Left lobe of liver (tissue), 2 donors: ENCODE results near the gene TCFL5. TPM values are rescaled to one million over a fixed set of nuclear protein-coding genes. Genes with fewer than 3 reads are reported as not detected.
A peak's percentile ranks its signal among the peaks of the same experiment; 100 is the strongest.

Experiments
- ATAC-seq: fragments of 200-7000 bp; cut with Tn5 transposase; one replicate; pipeline ENCODE4 v1.9.1; 2020; ENCODE audit warnings: mild to moderate bottlenecking, moderate library complexity
- DNase-seq: peaks from one replicate; pipeline ENCODE4 v3.0.0-alpha.2; 2020; ENCODE audit warnings: low spot score
- total RNA-seq: library from RNA; stranded (reverse); gene quantifications from one replicate; pipeline ENCODE4 v1.2.1, GENCODE V29; 2021
- donor health status: DM: no; HTN: no; CAD: no; lungs with moderate emphysema.
- donor health status: DM: no; HTN: yes; CAD: no.

Gene TCFL5
- total RNA-seq, 1 donor from 2014 or later: 6.2 TPM

DNA sequence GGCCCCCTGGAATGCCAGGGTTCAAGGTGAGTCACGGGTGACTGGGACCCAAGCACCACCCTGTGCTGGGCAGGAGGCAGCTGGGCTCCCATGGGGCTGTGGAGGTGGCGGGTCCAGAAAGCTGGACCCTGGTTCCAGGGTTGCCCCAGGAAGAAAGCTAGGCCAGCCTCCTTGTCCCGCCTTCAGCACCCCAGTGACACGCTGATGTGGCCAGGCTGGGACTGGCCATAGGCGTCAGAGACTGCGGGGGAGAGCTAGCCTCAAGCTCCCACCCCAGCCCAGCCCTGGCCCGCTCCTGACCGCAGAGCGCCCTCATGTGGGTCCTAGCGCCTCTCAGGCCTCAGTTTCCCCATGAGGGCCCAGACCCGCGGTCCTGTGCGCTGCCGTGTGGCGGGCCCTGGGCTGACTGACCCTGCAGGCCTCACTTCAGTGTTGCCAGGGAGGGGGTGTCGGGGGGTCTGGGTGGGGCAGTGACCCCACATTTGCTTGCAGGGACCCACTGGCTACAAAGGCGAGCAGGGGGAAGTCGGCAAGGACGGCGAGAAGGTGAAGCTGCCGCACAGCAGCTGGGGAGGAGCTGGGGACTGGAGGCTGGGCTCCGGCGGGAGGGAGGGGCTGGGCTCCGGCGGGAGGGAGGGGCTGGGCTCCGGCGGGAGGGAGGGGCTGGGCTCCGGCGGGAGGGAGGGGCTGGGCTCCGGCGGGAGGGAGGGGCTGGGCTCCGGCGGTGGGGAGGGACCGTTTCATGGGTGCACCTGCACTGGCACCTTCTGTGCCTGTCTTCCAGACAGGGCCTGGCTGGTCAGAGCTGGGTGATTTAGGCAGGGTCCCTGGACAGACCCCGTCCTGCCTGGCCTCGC lies 36.9 kb downstream of the TCFL5 start:
- ATAC-seq: peak; percentile 29
- no peak for DNase-seq

DNA sequence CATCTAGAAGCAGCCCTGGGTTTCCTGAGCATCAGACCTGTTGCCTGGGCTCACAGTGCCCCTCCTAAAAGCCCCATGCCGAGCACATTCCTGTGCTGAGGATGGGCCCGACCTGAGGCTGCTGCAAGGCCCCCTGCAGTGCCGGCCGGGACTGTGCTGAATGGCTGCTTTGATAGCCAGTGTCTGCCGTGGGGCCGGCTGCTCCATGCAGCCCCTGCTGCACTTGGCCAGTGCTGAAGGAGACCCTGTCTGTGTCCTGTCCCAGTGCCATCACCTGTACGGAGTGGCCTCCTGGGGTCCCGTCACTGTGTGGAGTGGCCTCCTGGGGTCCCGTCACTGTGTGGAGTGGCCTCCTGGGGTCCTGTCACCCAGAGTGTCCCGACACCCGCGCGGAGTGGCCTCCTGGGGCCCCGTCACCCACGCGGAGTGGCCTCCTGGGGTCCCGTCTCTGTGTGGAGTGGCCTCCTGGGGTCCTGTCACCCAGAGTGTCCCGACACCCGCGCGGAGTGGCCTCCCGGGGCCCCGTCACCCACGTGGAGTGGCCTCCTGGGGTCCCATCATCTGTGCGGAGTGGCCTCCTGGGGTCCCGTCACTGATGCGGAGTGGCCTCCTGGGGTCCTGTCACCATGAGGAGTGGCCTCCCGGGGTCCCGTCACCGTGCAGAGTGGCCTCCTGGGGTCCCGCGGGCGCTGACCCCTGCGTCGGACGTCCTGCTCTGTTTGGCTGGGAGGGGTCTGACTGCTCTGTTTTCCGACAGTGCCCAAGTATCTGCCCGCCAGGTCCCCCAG lies 37.7 kb downstream of the TCFL5 start:
- ATAC-seq (no peak), DNase-seq (no peak)

DNA sequence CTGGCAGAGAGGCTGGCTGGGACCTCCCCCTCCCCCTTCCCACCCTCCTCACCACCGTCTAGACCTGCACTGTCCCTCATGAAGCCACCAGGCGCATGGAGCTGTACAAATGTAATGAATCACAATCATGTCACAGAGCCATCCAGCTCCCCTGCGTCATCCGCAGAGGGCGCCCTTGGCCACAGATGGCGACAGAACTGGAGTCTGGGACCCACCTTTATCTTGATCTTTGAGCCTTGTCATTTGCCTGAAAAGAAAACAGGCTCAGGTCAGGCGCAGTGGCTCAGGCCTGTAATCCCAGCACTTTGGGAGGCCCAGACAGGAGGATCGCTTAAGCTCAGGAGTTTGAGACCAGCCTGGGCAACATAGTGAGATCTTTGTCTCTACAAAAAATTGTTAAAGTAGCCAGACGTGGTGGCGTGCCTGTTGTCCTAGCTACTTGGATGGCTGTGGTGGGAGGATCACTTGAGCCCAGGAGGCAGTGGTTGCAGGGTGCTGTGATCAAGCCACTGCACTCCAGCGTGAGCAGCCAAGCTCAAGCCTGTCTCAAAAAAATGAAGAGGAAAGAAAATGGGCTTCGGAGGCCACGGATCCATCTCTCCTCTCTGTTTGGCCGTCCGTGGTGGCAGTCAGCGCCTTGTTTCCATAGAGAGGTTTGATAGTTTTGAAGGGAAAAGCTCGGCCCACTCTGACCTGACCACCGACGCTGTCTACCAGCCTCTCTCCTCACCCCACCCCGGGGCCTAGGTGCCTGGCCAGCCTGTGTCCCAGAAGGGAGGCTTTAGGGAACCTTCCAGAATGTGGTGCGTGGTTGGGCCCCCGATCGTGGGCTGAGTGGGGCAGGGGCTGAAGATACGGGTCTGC lies 38.6 kb downstream of the TCFL5 start:
- ATAC-seq (peak; percentile 82), DNase-seq (no peak)

DNA sequence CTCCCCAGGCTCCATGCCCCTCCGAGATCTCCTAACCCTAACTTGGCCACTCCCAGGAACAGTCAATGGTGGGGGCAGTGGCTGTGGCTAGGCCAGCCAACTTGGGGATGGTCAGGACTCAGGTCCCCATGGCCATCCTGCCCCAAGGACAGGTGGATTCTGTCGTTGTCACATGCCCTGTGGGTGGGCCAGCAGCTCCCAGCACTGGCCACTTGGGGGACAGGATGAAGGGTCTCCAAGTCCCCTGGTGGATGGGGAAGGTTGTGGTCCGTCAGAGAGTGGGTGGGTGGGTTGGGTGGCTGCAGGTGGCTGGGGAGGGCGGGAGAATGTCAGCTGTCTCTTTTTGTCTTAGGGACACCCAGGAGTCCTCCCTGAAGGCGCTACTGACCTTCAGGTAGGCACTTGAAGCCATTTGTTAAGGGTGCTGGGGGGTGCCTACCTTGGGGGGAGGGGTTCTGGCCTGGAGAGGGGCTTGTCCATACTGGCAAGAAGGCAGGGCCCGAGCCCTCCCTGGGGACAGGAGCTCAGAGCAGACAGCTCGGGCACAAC lies 39.3 kb downstream of the TCFL5 start:
- DNase-seq: no peak
- ATAC-seq: no peak

DNA sequence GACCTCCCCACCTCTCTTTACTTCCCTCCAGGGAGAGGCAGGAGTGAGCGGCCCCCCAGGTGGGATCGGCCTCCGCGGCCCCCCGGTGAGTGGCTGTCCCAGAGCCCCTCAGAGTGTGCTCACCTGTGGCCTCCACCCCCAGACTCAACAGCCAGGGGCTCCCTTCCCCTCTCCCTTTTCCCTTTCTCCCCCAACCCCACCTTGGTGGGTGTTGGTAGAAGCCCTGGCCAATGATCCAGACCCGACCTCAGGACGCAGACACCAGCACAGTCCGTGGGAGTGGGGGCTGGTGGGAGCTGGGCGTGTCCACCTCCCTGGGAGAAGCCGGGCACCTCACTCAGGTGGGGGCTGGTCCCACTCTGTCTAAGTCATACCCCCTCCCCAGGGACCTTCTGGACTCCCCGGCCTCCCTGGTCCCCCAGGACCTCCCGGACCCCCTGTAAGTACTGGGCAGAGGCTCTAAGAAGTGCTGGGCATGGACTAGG lies 39.9 kb downstream of the TCFL5 start:
- DNase-seq (no peak), ATAC-seq (no peak)

DNA sequence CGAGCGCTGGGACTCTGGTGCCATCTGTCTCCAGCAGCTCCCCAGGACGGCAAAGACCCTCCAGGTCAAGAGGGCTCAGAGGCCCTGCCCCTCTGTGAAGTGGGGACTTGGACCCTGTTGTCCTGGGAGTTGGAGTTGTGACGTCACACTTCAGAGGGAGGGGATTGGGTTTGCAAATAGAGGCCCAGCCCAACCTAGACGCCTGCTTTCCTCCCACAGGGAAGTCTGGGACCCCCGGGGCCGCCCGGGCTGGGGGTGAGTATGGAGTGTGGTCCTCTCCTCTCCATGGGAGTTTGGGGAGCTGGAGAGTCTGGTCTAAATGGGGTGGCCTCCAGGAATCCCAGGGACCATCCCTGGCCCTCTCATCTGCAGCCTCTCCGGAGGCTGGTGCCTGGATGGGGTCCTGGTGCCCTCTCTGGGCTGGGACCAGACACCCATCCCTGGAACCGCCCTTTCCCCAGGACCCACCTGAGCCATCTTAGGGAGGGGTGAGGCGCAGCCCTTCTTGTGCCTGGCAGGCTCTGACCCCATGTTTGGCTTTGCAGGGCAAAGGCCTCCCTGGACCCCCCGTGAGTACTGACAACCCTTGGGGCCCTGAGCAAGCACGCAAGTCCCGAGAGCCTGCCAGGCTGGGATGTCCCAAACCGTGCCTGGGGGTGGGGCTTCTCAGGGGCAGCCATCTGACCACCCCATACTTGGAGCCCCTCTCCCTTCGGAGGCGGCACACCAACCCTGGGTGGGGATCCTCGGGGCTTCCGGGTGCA lies 40.5 kb downstream of the TCFL5 start:
- DNase-seq: no peak
- no peak for ATAC-seq

DNA sequence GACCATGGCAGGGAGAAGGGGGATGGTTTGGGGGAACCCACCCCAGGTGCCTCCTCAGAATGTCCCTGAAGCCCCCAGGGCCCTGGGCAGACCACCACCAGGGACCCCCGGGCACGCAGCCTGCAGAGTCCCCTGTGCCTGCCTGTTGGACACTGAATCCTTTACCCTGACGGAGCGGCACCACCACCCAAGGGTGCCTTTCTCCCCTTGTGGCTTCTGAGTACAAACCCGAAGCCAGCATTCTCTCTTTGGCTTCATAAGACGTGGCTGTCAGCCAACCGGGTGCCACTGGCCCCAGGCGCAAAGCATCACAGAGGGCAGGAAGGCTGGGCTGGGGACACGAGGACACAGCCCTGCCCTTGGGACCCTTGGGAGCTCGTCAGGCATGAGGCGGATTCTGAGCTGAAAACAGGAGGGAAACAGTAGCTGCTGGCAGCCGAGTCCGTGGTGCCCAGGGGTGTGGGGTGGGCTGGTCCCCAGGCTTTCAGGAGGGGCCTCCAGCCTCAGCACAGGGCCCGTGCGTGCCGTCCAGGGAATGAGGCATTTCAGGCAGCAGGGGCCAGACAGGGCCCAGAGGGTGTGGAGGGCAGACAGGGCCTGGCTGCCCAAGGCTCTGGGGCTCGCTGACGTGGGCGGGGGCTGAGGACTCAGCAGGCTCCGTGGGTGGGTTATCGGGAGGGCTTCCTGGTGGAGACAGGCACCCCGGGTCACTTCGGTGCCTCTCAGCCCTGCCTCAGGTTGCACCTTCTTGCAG lies 41.2 kb downstream of the TCFL5 start:
- ATAC-seq (no peak), DNase-seq (no peak)

DNA sequence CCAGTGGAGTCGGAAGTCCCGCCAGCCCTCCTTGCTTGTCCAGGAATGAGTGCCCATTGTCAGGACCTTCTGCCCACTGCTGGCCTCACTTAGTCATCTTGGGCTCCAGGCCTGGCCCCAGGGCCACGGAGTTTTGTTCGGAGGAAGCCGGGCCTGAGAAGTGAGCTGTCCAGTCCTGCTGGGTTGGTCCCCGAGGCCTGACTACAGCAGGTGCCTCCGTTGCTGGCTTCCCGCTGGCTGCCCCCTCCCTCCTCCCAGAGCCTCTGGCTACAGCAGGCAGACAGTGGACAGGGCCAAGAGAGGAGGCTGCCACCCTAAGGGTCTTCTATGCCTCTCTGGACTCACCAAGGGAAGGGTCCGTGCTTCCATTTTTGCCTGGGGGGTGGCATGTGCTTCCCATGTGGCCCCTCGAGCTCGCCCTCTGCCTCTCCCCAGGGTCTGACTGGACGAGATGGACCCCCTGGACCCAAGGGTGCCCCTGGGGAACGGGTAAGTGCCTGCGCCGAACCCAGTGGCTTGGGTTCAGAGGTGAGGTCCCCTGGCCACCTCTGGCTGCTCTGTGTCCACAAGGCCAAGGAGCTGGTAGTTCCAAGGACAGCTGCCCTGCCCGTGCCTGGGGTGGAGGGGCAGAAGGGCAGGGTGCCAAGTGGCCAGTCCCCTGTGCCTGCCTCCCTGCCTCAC lies 42.0 kb downstream of the TCFL5 start:
- DNase-seq: no peak
- no peak for ATAC-seq

DNA sequence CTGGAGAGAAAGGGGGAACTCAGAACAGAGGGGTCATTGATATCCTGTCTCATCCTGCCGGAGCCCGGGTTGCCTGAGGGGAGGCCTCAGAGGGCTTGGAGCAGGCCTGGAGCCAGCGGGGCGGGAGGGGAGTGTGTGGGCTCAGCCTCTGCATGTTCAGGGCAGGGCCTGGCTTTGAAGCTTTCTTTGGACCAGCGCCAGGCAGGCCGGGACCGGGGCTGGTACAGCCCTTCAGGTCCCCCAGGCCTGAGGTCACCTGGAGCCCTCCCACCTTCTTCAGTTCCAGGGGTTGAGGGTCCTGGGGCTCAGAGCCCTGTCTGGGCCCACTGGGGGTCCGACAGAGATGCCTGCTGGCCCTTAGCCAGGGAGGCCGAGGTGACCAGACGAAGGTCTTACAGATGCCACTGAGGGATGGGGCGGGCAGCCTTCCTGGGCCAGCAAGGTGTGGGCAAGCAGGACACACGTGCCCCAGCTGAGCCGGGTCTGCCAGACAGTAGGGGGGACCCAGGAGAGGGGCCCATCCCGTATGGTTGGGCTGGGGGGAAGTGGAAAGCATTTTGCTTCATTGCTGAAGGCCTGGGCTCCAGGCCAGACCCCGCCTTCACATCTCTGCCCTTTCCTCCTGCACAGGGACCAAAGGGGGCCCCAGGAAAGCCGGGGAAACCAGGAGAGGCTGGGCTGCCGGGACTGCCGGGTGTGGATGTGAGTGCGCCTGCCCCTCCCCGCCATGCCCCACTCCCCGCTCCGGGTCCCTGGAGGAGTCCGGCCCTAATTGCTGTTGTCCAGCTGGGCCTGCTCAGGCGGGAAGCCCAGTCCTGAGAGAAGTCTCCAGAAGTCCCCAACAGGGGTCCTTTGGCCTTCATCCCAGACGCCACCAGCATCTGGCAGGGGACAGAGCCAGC lies 42.8 kb downstream of the TCFL5 start:
- ATAC-seq: no peak
- no peak for DNase-seq

DNA sequence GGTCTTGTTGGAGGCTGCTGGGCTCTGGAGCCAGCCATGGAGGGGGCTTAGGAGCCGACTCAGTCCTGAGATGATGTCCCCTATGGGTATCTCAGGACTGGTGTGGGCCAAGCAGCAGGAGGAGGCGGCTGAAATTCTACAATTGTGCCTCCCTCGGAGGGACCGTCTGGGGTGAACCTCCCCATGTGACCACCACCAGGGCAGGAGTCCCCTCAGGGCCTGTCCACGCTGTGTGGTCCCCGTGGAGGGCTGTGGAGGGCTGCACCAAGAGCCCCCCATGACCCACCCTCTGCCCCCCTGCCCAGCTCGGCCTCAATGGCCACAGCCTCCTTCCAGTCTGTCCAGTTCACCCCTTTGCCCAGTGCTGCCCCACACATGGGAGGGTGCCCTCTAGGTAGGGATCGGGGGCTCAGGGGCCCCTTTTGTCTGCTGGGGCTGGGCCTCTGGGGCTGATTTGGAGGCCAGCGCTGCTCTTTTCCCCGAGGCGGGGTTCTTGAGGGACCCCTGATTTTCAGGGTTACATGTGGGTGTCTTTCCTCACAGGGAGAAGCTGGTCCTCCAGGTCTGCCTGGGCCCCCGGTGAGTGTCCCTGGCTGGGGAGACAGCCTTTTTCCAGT lies 43.5 kb downstream of the TCFL5 start:
- ATAC-seq: no peak
- DNase-seq: no peak

DNA sequence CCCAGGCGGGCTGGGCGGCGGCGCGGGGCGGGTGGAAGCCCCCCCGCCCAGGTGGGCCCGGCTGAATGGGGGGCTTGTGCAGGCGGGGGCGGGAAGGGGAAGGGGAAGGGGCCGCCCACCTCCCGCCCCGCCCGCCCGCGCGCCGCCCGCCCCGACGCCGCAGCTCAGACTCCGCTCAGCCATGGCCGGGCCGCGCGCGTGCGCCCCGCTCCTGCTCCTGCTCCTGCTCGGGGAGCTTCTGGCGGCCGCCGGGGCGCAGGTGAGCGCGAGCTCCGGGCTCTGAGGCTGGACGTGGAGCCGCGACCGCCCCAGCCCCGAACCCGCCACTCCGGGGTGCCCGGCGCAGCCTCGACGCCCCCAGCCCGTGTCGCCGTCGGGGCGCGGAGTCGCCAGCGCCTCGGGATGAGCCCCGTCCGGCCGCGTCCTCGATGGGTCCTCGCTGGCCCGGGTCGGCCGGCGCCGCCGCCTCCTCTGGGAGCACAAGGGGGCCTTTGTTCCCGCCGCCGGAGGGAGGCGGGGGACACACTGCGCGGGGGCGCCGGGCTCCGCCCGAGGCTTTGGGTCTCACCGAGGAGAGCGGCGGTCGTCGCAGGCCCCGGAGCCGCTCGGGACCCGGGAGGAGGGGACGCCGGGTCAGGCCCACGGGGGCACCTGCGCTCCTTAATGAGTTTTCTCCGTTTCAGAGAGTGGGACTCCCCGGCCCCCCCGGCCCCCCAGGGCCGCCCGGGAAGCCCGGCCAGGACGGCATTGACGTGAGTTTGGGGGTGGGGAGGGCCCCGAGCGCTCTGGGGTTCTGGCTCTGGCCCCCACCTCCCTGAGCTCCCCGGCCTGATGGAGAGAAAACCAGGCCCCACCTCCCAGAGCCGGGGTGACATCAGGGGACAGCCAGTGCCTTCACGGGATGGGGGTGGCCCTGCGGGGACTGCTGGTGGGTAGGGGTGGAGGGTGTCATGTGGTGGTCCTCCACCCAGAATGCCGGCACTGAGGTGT lies 44.4 kb downstream of the TCFL5 start, which contains the start of gene COL9A3:
COL9A3 (plus strand) TSS at position 167 of the 990 bp plus-strand sequence; CDS start at position 182, 15 bp downstream.
- DNase-seq (no peak), ATAC-seq (peak; percentile 6)

DNA sequence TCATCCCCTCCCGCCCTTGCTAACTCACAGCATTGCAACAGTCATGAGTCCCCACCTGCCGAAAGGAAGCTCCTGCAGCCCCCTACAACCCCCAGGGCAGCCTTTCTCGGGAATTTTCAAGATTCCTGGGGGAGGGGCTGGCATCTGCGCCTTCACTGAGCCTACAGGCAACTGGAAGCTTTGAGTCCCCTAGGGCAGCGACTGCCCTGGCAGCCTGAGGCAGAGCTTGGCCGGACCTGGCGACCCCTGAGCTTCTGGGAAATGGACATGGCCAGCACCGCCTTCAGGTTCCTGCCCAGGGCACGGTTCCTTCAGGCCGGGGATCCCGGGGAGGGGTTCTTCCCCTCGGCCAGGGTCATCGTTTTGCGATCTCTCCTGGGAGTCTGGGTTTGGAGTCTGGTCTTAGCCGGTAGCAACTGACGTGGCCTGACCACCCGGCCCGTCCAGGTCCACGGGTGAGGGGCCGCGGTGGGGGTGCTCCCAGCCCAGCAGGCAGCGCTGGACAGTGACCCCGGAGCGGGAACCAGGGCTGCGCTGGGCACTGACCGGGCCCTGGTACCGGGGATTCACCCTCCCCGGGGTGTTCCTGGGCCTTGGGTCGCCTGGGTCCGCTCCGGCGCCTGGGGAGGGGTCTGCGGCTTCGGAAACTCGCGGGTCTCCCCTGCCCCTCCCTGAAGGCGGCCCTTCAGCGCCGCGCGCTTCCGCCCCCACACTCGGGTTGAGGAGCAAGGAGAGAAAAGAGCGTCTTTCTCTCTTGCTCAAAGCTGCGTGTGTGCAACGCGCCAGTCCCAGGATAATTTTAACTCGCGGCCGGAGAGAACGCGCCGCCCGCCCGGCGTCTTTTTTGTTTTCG lies 45.4 kb downstream of the TCFL5 start:
- no peak for DNase-seq

DNA sequence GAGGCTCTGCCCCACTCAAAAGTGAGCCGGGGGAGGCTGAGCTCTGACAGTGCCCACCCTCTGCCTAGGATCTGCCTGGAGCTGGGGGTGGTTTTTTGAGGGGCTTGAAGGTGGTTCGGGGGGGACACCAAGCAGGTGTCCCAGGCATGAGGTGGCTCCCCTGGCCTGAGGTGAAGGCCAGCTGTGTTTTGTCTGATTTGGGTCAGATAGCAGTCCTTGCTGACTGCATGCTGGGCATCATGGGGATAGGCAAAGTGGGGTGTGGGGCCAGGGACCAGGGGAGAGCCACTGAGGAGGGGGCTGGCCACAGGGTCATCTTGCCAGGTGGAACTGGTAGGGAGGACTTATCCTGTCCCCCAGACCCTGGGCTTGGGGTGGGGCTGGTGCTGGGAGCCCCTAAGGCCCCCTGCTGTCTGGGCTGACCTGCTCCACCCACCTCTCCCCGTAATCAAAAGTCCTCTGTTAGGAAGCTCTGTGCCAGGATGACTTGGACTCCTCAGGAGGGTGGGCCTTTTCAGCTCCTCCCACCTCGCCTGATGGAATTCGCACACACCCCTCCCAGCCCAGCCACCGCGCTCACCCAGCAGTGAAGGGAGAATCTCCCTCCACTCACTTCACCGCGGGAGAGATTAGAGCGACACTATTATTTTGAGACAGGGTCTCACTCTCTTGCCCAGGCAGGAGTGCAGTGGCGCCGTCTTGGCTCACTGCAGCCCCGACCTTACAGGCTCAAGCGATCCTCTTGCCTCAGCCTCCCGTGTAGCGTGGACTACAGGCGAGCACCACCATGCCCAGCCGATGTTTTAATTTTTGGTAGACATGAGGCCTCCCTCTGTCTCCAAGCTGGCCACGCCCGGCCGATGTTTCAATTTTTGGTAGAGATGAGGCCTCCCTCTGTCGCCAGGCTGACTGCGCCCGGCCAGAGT lies 46.3 kb downstream of the TCFL5 start:
- no peak for DNase-seq
- ATAC-seq: no peak

More for the DNA sequence above, 45.4 kb downstream of the TCFL5 start:
- ATAC-seq: peak; percentile 3

DNA sequence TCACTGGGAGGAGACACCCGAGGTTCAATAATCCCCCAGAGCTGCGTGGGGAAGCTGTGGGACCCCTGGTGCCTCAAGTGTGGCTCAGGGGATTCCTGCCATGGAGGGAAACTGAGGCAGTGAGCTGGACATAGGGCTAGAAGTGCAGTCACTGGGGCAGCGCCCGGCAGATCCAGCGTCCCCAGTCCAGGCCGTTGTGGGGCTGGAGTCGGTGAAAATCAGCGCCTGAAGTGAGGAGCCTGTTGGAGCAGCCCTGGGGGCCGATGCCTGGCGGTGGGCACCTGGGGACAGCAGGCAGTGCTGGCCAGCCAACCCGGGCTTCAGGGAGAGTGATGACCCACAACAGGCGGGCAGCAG lies 46.9 kb downstream of the TCFL5 start:
- ATAC-seq (no peak), DNase-seq (no peak)
